Mucosa of gallbladder (tissue), 1 donor: ENCODE data around the gene COX8C. TPM values are rescaled to one million over a fixed set of nuclear protein-coding genes. Genes with fewer than 3 reads are reported as not detected.
"Not testable (repeated sequence)": the region's sequence is repeated elsewhere in the genome, so short reads cannot be mapped to it uniquely, and the experiment has no call there.

ENCODE experiments used
- DNase-seq: peaks from one replicate; pipeline ENCODE4 v3.0.0-alpha.2; 2020; ENCODE audit warnings: low spot score
- total RNA-seq: library from RNA; stranded (reverse); gene quantifications from one replicate; pipeline ENCODE4 v1.2.1, GENCODE V29; 2021
- donor health status: DM: no; HTN: no; CAD: no.

The COX8C gene
- total RNA-seq, 1 donor from 2014 or later, result 0.43 TPM

GRCh38 chr14:93369713-93370266 is 22.8 kb downstream of the COX8C start:
- no peak for DNase-seq

- no peak for DNase-seq
These were observed 28.7 kb downstream of the COX8C start for GRCh38 chr14:93375673-93376156.

- no peak for DNase-seq
These were observed 32.8 kb downstream of the COX8C start for GRCh38 chr14:93379831-93380230.

- no peak for DNase-seq
These were observed 34.7 kb downstream of the COX8C start for GRCh38 chr14:93381644-93382043.

- DNase-seq, result not testable (repeated sequence)
These were observed 37.3 kb downstream of the COX8C start for GRCh38 chr14:93384256-93384655.

GRCh38 chr14:93395231-93395630 is 48.2 kb downstream of the COX8C start:
- no peak for DNase-seq

- no peak for DNase-seq
These were observed 49.5 kb downstream of the COX8C start for GRCh38 chr14:93396456-93396855.

Other genes starting within 250 kb of the COX8C start
- 187 TPM for gene ITPK1, start 231.3 kb upstream of the COX8C start, total RNA-seq
- 46.2 TPM for gene MOAP1, start 162.3 kb upstream of the COX8C start, total RNA-seq
- gene LYSET, start 161.9 kb upstream of the COX8C start, total RNA-seq, result 30.6 TPM
- gene GON7, start 140.1 kb upstream of the COX8C start, total RNA-seq, result 12.3 TPM
- gene UBR7, start 139.9 kb upstream of the COX8C start, total RNA-seq, result 17.8 TPM
- 45.1 TPM for gene BTBD7, start 14.1 kb upstream of the COX8C start, total RNA-seq
- 0.37 TPM for gene UNC79, start 83.8 kb downstream of the COX8C start, total RNA-seq